Cardiac atrium fibroblast (primary cell): ENCODE data around the gene VANGL2. TPM values are rescaled to one million over a fixed set of nuclear protein-coding genes. Genes with fewer than 3 reads are reported as not detected.

ENCODE experiments used
- total RNA-seq: library from RNA; depleted of rRNA; stranded (reverse); fragments of >200 nt; gene quantifications from 2 replicates; pipeline ENCODE4 v1.2.3, GENCODE V29; 2015

Gene VANGL2
- total RNA-seq = 0.49 and 0.72 TPM in 2 replicates

DNA sequence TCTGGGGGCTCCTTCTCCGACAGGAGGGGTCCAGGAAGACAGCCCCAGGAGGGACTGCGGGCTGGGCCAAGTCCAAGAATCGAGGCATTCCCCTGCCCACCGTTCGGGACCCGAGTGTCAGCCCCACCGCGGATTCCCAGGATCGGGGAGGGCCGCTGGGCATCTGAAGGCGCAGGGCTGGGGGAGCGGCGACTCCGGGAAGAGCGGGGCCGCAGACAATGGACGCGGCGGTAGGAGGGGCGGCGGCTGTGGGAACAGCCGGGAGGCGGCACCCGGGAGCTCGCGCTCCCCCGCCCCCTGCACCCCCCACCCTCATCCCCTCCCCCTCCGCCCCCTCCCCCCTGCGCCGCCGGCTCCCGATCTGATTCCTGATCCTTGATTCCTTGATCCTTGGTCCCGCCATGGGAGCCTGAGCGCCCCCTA lies at the start of gene VANGL2:
VANGL2 (plus strand) TSS at position 342 of the 423 bp plus-strand sequence. CDS start 15,274 bp downstream, outside the sequence.

DNA sequence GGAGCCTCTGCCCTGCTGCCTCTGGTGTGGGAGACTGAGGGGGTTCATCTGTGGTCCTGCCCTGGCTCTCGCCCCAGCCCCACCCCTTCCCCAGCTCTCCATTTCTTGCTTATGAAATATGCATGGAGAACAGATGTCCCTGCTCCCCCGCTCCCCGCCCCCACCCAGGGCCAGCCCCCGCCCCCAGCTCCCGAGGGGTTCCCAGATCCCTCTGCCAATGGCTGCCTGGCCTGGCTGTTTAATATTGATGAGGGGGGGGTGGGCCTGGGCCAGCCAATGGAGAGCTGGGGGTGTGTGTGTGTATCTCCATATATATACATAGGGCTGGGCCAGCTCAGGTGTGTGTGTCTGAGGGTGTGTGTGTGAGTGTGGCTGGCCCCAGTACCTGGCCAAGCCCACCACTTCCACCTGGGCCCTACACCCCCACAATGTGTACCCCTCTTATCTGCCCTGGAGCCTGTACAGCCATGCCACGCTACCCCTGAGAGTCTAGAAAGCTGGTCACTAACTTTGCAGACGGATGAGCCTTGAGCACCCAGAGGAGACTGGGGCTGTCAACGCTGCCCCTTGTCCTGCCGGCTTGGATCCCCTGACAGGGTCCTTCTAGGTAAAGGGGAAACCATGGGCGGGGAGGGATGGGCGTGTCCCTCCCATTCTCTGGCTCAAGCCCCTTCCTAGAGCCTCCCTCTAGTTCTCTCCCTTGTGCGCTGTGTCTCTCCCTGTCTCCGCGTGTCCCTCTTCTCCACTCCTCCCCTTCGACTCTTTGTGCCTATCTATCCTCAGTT lies 33.4 kb upstream of the VANGL2 start, which contains the start of gene NHLH1:
NHLH1 (plus strand) TSS at position 341 of the 785 bp plus-strand sequence. CDS start 3,661 bp downstream, outside the sequence.

Other genes with a start within 250 kb of the VANGL2 start
- gene ATP1A4, start 249.0 kb upstream of the VANGL2 start, total RNA-seq = not detected in 2 replicates
- not detected in 2 replicates for gene CASQ1, start 210.0 kb upstream of the VANGL2 start, total RNA-seq
- 75.5 and 135 TPM in 2 replicates for gene PEA15, start 195.2 kb upstream of the VANGL2 start, total RNA-seq
- gene DCAF8, start 138.0 kb upstream of the VANGL2 start, total RNA-seq = 36.3 and 47.3 TPM in 2 replicates
- 39.0 and 41.8 TPM in 2 replicates for gene PEX19, start 115.4 kb upstream of the VANGL2 start, total RNA-seq
- gene COPA, start 57.3 kb upstream of the VANGL2 start, total RNA-seq = 203 and 248 TPM in 2 replicates
- gene NCSTN, start 57.2 kb upstream of the VANGL2 start, total RNA-seq = 105 and 123 TPM in 2 replicates
- not detected in 2 replicates for gene NHLH1, start 33.5 kb upstream of the VANGL2 start, total RNA-seq
- gene SLAMF6, start 122.7 kb downstream of the VANGL2 start, total RNA-seq = not detected in 2 replicates
- not detected in 2 replicates for gene CD84, start 178.9 kb downstream of the VANGL2 start, total RNA-seq
- 0.16 TPM in 1 of 2 replicates, not detected in the other for gene SLAMF1, start 246.5 kb downstream of the VANGL2 start, total RNA-seq